Mesenchymal stem cell (in vitro differentiated cells and primary cell): ENCODE results near the gene CPXM2.

Experiments used
- DNase-seq: peaks from one replicate; pipeline ENCODE4 v3.0.0-alpha.2; 2013
- H2AFZ ChIP-seq: one replicate; pipeline ENCODE4 v1.6.1; 2013; ENCODE audit warnings: low read depth, mild to moderate bottlenecking, control low read depth, inconsistent platforms, low read length, moderate library complexity
- H2AK5ac ChIP-seq: 2 replicates; pipeline ENCODE4 v1.6.1; 2013; ENCODE audit warnings: low read length, moderate library complexity, mild to moderate bottlenecking, inconsistent platforms; ENCODE audit not compliant: severe bottlenecking
- H2BK120ac ChIP-seq: one replicate; pipeline ENCODE4 v1.6.1; 2013; ENCODE audit warnings: low read depth, mild to moderate bottlenecking, inconsistent platforms, low read length, moderate library complexity
- H2BK12ac ChIP-seq, 2 experiments: one replicate each; pipeline ENCODE4 v1.6.1; 2013; ENCODE audit warnings: inconsistent platforms in 2 of 2, low read length in 2 of 2, mild to moderate bottlenecking in 2 of 2, moderate library complexity in 2 of 2, control low read depth in 1 of 2
- H2BK15ac ChIP-seq: one replicate; pipeline ENCODE4 v1.6.1; 2013; ENCODE audit warnings: mild to moderate bottlenecking, low read depth, inconsistent platforms; ENCODE audit not compliant: poor library complexity, severe bottlenecking
- H2BK5ac ChIP-seq: 2 replicates; pipeline ENCODE4 v1.6.1; 2013; ENCODE audit warnings: low read depth, mild to moderate bottlenecking, low read length, control low read depth, inconsistent platforms; ENCODE audit not compliant: poor library complexity, severe bottlenecking
- H3K14ac ChIP-seq, 2 experiments: one replicate each; pipeline ENCODE4 v1.6.1; 2013; ENCODE audit warnings: inconsistent platforms in 2 of 2, low read length in 2 of 2, control low read depth in 1 of 2, mild to moderate bottlenecking in 1 of 2, moderate library complexity in 1 of 2
- H3K18ac ChIP-seq, 2 experiments: one replicate each; pipeline ENCODE4 v1.6.1; 2013; ENCODE audit warnings: inconsistent platforms in 2 of 2, low read length in 2 of 2, control low read depth in 1 of 2, low read depth in 1 of 2, mild to moderate bottlenecking in 1 of 2
- H3K23ac ChIP-seq, 2 experiments: one replicate each; pipeline ENCODE4 v1.6.1; 2013; ENCODE audit warnings: inconsistent platforms in 2 of 2, low read length in 2 of 2, mild to moderate bottlenecking in 2 of 2, moderate library complexity in 2 of 2, control low read depth in 1 of 2
- H3K27ac ChIP-seq: 2 replicates; pipeline ENCODE4 v1.5.1; 2013; ENCODE audit warnings: mild to moderate bottlenecking, moderate library complexity, low read length, control low read depth, inconsistent platforms; ENCODE audit not compliant: poor library complexity, severe bottlenecking
- H3K27me3 ChIP-seq, 2 experiments: 2 replicates each; pipeline versions ENCODE4 v1.6.1 to v1.7.0; 2013; ENCODE audit warnings: low read length in 2 of 2, mild to moderate bottlenecking in 2 of 2, moderate library complexity in 2 of 2, control low read depth in 1 of 2, inconsistent platforms in 1 of 2; ENCODE audit not compliant: control insufficient read depth in 1 of 2, insufficient read depth in 1 of 2
- H3K36me3 ChIP-seq, 2 experiments: 2 replicates each; pipeline versions ENCODE4 v1.6.1 to v1.7.0; 2013; ENCODE audit warnings: low read length in 2 of 2, control low read depth in 1 of 2, inconsistent platforms in 1 of 2, low read depth in 1 of 2, mild to moderate bottlenecking in 1 of 2; ENCODE audit not compliant: insufficient read depth in 2 of 2, control insufficient read depth in 1 of 2
- H3K4ac ChIP-seq, 2 experiments: one replicate each; pipeline ENCODE4 v1.6.1; 2013; ENCODE audit warnings: inconsistent platforms in 2 of 2, low read length in 2 of 2, mild to moderate bottlenecking in 2 of 2, moderate library complexity in 2 of 2, control low read depth in 1 of 2, low read depth in 1 of 2
- H3K4me1 ChIP-seq: 2 replicates; pipeline ENCODE4 v1.6.1; 2013; ENCODE audit warnings: low read depth, low read length, control low read depth; ENCODE audit not compliant: control insufficient read depth, insufficient read depth
- H3K4me2 ChIP-seq: 2 replicates; pipeline ENCODE4 v1.6.1; 2013; ENCODE audit warnings: low read length, mild to moderate bottlenecking, inconsistent platforms; ENCODE audit not compliant: poor library complexity, severe bottlenecking
- H3K4me3 ChIP-seq, 2 experiments: 2 replicates each; pipeline versions ENCODE4 v1.5.1 to v1.7.0; 2013; ENCODE audit warnings: low read length in 2 of 2, mild to moderate bottlenecking in 2 of 2, control low read depth in 1 of 2, low read depth in 1 of 2; ENCODE audit not compliant: insufficient read depth in 1 of 2
- H3K79me1 ChIP-seq: replicated peaks from 2 replicates; pipeline ENCODE4 v1.6.1; 2013; ENCODE audit warnings: mild to moderate bottlenecking, control low read depth, low read length, inconsistent platforms; ENCODE audit not compliant: poor library complexity, severe bottlenecking
- H3K9ac ChIP-seq: 2 replicates; pipeline ENCODE4 v1.7.0; 2013; ENCODE audit warnings: mild to moderate bottlenecking, low read length, moderate library complexity
- H3K9me3 ChIP-seq: 2 replicates; pipeline ENCODE4 v1.7.0; 2013; ENCODE audit warnings: mild to moderate bottlenecking, low read length; ENCODE audit not compliant: control insufficient read depth
- H4K8ac ChIP-seq: one replicate; pipeline ENCODE4 v1.6.1; 2013; ENCODE audit warnings: inconsistent platforms, mild to moderate bottlenecking, low read length, moderate library complexity
- H4K91ac ChIP-seq: one replicate; pipeline ENCODE4 v1.6.1; 2013; ENCODE audit warnings: mild to moderate bottlenecking, low read length, inconsistent platforms
- WGBS: methylation state at CpG from one replicate; pipeline ENCODE4 v1.1.7; 2013; ENCODE audit warnings: mixed read lengths; 5-methylcytosine and 5-hydroxymethylcytosine counted together

Gene CPXM2

GRCh38 chr10:123704076-123704475 is 187.5 kb downstream of the CPXM2 start:
- Histone ChIP-seq H2BK12ac (no peak overlapping the region), H3K36me3 (no peaks in the 10 kb centered on the region), H3K79me1 (no peaks in the 10 kb centered on the region), H3K27ac (no peak overlapping the region), H3K4me1 (no peaks in the 10 kb centered on the region), H3K9ac (no peak overlapping the region), H4K91ac (no peak overlapping the region), H3K4ac (no peak overlapping the region), H3K4me2 (no peak overlapping the region), H3K23ac (no peak overlapping the region), H2AK5ac (no peak overlapping the region), H3K27me3 (peaks cover 0 to 40% of the 10 kb centered on the region in 2 experiments), H3K18ac (no peak overlapping the region), H3K14ac (no peak overlapping the region), H4K8ac (no peak overlapping the region), H2BK120ac (no peak overlapping the region), H2AFZ (no peak overlapping the region), H3K9me3 (no peaks in the 10 kb centered on the region), H2BK15ac (no peak overlapping the region), H2BK5ac (no peak overlapping the region), H3K4me3 (no peak overlapping the region)
- no peak for DNase-seq
- WGBS, result 86% methylated on average over 8 of the region's 8 CpGs

GRCh38 chr10:123703195-123703790 is 188.3 kb downstream of the CPXM2 start:
- Histone ChIP-seq H3K36me3 (no peaks in the 10 kb centered on the region), H3K4me1 (no peaks in the 10 kb centered on the region), H3K4me3 (no peak overlapping the region), H2AK5ac (no peak overlapping the region), H4K8ac (no peak overlapping the region), H3K18ac (no peak overlapping the region), H2BK12ac (no peak overlapping the region), H4K91ac (no peak overlapping the region), H3K79me1 (no peaks in the 10 kb centered on the region), H3K9me3 (no peaks in the 10 kb centered on the region), H3K9ac (no peak overlapping the region), H2BK15ac (no peak overlapping the region), H3K27ac (no peak overlapping the region), H3K4ac (no peak overlapping the region), H2AFZ (no peak overlapping the region), H3K14ac (no peak overlapping the region), H2BK120ac (no peak overlapping the region), H3K23ac (no peak overlapping the region), H3K4me2 (no peak overlapping the region), H3K27me3 (peaks cover 0 to 40% of the 10 kb centered on the region in 2 experiments), H2BK5ac (no peak overlapping the region)
- WGBS, result 72% methylated on average over 6 of the region's 6 CpGs
- DNase-seq, result no peak
